GM19023 (cell line): ENCODE data around the gene CARS2.
"Not testable (repeated sequence)": the region's sequence is repeated elsewhere in the genome, so short reads cannot be mapped to it uniquely, and the experiment has no call there.

Source experiments
- ATAC-seq: cut with Tn5 transposase; IDR thresholded peaks from one replicate; pipeline ENCODE4 v1.9.1; 2021; ENCODE audit warnings: mild to moderate bottlenecking, moderate library complexity; ENCODE audit not compliant: unreplicated experiment

CARS2 gene

DNA sequence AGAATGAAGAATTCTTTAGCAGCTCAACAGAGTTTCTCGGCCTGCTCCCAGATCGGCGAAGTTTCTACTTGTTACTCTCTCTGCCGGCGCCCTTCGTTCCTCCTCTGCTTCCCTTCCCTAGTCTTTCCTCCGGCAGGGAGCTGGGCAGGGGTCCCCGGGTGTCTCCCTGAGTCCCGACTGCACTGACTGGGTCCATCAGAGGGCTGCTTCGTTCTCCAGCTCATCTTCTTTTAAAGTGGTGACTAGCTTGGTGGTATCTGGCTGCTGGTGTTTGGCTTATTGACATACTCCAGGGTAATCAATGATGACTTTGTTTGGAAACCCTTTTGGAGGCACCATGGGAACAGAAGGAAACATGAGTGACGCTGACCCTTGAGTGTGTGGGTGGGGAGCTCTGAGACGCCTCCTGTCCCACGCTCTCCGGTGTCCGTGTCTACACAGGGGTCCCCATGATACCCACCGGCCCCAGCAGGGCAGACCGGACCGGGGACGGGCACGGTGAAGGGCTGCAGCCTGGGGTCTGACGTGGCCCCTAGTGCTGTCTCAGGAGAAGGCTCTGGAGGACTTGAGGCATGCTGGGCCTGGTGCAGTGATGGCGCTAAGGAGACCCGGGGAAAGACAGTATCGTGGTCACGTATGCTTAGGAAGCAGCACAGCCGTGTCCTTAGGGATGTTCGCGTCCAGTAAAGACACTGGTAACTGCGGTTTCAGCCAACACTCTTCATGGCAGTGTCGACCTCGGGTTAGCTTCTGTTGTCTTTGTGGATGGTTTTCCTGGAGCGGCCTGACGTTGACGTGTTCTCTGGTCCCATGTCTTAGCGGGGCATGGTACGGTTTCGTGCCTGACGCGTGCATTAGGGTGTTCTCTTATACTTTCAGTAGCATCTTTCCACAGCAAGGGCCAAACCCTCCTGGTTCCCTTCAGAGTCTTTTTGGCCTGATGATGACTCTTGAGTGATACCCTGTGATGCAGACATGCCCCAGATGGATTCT lies 66.8 kb downstream of the CARS2 start:
- no peak for ATAC-seq

DNA sequence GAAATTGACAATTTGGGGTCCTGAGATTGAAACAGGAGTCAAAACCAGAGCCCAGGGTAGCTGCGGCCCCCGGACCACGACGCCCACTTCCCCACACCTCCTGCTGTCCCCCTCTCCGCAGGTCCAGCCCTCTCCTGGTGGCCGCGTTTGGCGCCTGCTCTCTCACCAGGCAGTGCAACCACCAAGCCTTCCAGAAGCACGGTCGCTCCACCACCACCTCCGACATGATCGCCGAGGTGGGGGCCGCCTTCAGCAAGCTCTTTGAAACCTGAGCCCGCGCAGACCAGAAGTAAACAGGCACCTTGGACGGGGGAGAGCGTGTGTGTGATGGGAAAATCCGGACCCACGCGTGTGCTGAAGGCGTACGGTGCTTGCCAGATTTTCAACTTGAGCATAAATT lies 67.7 kb downstream of the CARS2 start:
- no peak for ATAC-seq

DNA sequence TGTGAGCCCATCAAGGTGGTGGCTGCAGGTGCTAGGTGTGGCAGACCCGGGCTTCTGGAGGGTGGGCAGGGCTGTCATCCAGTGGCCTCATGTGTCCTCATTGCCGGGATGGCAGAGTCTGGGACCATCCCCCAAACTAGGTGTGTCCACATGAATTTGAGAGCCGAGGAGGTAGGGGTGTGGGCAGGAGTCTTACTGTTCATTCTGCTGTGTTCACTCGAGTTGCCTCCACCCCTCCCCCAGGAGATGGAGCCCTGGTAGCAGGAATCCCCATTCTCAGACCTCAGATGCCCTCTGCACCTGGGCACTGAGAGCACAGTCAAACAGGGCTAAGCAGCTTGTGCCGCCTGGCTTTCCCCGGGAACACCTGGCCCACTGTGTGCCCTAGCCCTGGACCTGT lies 68.2 kb downstream of the CARS2 start:
- no peak for ATAC-seq

DNA sequence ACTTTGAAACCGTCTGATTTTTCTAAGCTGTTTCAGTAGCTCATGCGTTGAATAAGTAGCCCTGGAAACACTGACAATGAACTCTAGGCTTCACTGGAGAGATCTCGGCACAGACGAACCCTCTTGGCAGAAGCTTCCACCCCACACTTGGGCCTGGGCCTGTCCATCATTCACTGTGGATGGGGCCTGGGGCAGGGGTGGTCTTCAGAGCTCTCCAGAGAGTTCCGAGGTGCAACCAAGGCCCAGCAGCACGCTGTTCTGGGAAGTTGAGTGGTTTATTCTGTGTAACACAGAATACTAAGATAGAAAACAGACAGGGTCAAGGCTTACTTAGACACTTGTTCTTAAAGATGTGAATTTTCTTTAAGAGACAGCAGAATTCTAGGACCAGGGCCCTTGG lies 68.6 kb downstream of the CARS2 start:
- ATAC-seq = no peak

DNA sequence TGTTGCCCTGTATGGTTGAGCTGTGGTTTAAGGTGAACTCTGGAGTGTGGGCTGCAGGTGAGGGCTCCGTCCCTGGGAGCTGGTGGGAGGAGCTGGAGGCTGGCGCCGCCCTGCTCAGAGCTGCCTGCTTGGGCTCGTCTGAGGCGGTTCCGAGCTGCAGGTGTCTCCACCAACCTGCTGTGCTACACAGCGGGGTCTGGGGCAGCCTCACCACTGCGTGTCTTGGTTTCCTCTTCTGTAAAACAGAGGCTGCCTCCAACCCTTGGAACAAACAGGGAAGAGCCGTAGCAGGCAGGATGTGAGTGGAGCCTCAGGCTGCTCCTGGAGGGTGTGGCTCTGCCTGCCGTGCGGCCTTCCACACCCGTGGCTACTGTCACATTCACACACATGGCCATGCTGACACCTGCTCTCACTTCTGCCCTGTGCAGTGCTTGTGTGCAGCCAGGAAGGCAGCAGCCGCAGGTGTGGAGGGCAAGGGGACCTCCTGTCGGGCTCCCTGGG lies 69.2 kb downstream of the CARS2 start:
- no peak for ATAC-seq

DNA sequence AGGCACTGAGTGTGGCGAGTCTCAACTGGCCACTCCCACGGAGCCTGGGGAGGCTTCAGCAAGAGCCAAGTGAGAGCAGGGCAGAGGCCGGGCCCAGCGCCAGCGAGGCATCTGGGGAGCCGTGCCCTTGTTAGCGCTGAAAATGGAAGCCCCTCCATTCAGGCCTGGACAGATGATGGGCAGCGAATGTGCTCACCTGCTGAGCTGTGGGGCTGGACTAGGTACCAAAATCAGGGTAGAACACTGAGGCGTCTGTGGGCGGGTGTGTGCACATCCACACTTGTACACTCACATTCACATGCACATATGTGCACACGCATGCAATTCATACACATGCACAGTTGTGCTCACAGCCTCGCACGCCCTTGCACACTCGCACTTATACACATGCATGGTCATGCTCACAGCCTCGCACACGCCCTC lies 69.9 kb downstream of the CARS2 start:
- no peak for ATAC-seq

DNA sequence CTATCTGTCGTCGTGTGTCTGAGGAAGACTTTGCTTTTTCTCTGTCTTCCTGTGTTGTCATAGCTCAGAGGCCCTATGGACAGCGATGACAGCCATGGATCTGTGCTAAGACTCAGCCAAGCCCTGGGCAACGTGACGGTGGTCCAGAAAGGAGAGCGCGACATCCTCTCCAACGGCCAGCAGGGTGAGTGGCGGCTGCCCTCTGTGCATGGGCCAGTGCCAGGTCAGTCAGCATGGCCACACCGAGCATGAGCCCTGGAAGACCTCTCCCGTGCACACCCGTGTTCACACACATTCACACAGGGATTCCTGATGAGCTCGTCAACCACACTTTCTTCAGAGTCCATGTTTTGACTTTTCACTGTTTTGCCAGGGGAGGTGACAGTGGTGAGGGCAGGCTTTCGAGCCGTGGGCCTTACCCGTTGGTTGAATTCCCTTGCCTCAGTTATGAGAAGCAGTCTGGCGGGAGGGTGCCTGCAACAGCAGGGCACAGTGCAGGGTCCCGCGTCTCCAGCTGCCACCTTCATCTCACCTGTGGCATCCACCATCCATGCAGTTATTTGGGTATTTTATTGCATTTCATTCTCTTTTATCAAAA lies 70.4 kb downstream of the CARS2 start:
- no peak for ATAC-seq

DNA sequence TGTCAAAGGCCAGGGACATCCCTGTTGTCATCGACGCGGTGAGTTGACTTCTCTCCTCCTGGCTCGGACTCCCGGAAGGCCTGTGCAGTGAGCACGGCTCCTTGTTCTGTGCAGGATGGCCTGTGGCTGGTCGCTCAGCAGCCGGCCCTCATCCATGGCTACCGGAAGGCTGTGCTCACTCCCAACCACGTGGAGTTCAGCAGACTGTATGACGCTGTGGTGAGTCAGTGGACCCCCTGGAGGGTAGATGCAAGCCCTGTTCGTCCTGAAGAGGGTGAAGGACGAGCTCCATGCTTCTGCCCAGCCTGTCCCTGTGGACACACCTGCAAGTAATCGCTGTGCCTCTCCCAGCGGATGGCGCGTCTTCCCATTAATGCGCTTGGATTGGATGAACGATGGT lies 71.4 kb downstream of the CARS2 start:
- no peak for ATAC-seq

DNA sequence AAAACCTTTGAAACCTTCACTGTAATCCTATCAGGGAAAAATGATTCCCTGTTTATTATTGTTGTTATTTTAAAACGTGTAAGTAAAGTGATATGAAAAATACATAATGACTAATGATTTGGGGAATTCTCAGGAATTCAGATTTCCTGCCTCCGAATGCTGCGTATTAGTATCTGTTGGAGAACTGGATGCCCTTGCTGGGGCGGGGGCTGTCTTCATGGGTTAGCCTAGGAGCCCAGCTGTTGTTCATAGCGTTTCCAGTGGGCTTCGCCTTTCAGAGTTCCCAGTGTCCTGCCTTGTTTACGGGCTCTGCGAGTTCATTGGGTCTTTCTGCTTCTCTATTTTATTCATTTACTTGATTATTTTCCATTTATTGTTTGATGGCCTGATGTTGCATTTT lies 72.1 kb downstream of the CARS2 start:
- ATAC-seq = no peak

DNA sequence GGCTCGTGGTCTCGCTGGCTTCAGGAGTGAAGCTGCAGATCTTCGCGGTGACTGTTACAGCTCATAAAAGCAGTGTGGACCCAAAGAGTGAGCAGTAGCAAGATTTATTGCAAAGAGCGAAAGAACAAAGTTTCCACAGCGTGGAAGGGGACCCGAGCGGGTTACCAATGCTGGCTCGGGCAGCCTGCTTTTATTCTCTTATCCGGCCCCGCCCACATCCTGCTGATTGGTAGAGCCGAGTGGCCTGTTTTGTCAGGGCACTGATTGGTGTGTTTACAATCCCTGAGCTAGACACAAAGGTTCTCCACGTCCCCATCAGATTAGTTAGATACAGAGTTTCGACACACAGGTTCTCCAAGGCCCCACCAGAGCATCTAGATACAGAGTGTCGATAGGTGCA lies 73.7 kb downstream of the CARS2 start:
- ATAC-seq = not testable (repeated sequence)

DNA sequence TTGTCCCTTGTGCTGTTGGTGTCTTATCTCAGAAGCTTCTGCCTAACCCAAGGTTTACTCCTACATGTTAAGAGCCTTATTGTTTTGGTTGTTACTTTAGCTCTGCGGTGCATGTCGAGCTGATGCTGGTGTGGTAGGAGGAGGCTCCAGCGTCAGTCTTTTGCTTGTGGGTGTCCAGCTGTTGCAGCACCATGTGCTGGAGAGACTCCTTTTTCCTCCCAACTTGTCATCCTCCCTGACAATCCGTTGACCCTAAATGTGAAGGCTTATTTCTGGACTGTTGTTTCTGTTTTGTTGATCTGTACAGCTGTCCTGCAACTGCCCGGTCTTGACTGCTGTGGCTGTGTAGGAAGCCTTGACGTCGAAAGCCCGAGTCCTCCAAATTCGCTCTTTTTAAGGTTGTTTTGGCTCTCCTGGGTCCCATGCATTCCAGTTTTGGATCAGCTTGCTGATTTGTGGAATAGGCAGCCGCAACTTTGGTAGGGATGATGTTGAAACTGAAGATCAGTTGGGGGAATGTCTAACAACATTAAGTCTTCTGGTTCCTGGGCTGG lies 75.3 kb downstream of the CARS2 start:
- no peak for ATAC-seq

DNA sequence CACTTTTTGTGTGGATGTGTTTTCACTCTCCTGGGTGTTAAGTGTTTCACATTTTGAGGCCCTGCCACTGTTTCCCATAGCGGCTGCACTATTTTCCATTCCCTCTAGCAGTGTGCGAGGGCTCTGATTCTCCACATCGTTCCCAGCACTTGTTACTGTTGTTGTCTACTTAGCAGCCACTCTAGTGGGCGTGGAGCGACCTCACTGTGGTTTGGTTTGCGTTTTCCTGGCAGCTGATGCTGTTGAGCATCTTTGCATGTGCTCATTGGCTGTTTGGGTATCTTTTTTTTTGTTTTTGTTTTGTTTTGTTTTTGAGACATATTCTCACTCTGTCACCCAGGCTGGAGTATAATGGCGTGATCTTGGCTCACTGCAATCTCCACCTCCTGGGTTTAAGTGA lies 76.2 kb downstream of the CARS2 start:
- no peak for ATAC-seq

DNA sequence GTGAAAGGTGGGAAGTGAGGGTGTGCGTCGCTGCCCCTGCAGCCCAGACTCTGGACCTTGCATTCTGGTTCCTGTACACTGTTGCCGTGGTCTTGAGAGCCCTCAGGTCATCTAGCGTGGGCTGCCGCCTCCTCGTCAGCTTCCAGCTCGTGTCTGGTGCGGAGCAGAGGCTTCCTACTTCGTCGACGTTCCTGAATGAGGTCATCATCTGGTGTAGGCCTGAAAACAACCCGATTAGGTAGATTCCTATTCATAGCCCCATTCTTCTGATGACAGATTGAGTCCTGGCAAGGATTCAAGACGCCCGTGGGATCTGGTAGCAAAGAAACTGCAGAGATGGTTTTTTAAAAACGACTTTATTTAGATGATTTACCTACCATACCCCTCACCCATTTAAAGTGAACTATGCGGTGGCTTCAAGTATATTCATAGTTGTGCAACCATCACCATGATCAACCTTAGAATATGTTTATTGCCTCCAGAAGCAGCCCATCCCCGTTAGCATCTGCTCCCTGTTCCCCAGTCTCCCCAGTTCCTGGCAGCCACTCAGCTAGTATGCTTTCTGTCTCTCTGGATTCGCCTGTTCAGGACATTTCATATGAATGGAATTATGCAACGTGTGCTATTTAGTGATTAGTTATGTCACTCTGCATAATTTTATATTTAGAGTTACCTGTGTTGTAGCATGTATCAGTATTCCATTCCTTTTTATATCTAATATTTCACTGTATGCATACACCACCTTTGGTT lies 76.8 kb downstream of the CARS2 start:
- ATAC-seq = no peak

DNA sequence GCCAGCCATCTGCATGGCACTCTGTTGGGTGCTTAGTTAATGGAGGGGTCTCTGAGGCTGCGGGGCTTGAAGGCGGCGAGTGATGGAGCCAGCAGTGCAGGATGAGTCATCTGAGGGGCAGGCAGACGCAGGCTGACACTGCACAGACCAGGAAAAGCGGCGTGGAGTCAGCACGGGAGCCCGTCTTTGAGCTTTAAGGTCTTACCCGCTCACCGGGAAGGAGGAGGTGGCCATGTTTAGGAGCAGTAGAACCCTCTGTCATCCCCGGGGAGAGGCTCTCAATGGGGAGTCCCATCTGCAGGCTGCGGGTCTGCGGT lies 77.5 kb downstream of the CARS2 start:
- no peak for ATAC-seq

DNA sequence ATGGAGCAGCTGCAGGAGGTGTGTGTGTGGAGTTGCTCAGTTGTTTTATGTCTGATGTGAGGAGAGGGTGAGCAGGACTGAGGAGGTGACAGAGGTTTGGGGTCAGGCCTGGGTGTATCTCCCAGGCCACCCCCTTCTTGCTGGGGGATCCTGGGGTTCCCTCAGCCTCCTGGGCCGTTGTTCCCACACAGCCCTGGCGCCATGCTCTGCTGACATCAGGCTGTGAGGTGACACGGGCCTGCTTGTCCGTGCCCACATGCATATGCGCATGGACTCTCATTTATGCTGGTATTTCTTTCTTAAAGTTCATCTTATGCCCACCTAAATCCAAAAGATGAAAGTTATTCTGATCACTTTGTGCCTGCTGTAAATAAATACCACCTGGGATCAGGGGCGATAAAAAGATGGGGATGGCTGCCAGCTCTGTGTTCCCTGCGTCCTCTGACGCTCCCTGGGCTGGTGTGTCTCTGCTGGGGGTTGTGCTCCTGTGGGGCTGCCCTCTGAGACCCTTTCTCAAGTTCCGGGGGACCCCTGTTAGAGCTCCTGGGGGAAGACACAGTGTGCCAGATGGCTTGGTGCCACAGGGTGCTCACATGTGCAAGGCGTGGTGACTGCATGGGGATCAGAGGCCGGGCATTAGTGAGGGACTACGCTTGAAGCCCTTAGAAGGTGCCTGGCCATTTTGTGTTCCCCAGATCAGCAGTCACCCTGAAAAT lies 78.0 kb downstream of the CARS2 start:
- no peak for ATAC-seq

DNA sequence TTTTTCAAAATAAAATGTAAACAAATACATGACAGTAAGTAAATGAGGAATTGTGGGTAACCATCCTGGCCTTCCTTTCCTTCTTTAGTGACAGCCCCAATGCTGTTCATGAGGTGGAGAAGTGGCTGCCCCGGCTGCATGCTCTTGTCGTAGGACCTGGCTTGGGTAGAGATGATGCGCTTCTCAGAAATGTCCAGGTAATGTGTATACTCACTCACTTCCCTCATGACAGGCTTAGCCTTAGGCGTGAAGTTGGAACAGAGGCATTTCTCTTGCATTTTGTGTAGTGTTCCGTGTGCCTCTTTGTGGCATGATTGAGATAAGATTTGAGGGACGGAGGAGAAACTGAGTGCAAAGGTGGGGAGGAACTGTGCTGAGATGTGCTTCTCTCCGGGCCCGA lies 78.6 kb downstream of the CARS2 start:
- no peak for ATAC-seq

DNA sequence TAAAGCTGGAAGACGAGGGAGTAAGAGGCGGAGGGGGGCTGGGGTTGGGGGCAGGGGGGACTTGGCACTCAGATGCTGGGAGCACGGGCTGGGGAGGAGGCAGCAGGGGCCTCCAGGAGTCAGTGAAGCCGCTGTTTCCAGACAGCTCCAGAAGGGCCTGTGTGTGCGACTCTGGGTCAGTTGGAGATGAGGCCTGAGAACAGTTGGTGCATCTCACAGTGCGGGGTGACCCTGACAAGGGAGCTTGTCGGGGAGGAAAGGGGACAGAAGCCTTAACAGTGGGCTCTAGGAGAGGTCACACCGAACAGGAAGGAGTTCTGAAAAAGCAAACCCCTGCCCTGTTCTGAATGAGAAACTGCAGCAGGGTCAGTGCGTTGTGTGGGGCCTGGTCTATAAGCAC lies 79.4 kb downstream of the CARS2 start:
- no peak for ATAC-seq

DNA sequence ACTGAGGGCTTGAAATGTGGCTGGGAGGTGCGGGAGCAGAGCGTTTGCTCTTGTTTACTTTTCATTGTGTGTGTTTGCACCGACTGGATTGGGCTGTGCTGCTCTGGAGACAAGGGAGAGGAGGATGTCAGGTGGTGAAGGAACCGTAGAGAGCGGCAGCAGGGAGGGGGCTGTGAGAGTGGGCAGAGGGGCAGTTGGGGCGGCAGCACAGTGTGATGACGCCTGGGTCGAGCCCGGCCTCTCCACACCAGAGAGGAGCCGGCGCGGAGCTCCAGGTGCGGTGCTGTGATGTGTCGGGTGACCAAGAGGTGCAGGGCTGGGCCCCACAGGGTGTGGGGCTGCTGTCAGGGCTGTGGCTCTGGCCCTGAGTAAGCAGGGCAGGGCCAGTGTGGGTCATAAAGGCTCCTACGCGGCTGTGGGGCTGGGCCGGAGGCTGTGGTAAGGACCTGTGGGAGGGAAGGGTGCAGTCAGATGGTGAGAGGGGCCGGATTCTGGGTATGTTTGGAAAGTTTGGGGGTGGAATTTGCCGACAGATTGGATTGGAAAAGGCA lies 80.1 kb downstream of the CARS2 start:
- ATAC-seq = no peak

DNA sequence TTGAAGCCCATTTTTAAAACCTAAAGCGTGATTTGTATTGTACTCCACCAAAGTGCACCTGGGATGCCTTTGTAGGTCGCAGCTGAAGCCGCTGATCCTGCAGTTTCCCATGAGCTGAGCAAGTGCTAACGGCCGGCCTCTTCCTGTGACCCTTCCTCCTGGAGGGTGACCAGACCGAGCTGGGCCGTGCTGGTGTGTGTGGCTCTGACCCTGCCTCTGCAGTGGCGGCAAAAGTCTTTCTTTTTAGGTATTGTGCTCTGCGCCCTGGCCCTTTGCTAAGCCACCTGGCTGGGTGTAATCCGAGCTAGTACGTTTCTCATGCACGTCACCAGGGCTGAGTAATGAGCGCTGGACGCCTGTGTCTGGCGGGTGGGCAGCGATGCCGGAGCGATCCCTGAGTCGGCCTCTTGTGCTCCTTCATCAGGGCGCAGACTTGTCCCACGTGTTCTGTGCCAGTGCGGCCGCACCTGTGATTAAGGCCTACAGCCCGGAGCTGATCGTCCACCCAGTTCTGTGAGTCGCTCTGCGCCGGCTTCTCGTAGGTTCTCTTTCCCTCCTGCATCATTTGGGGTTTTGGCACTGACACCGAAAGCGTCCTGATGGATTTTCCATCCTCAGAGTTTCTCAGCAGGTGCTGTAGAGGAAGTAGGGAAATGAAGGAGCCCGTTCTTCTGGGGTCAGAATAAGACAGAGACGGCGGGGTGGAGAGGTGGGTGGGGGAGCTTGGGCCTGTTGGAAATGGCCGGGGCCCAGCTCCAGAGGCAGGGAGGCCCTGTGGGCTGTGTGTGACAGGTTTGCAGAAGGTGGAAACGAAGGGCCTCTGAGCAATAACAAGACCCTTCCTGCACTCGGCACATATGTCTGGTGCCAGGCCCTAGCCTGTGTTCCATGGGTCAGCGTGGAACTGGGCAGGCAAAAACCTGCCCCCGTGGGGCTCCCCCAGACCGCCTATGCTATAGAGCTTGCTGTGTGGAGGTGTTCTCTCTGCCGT lies 80.9 kb downstream of the CARS2 start:
- no peak for ATAC-seq
